CD4-positive, alpha-beta T cell (primary cell): Measurements from ENCODE around the gene DUS1L. TPM values are rescaled to one million over a fixed set of nuclear protein-coding genes. Genes with fewer than 3 reads are reported as not detected.

Experiments
- ATAC-seq: fragments of 200-7000 bp; cut with Tn5 transposase; one replicate; pipeline ENCODE4 v1.10.0; 2022; ENCODE audit warnings: mild to moderate bottlenecking; ENCODE audit not compliant: poor library complexity
- CTCF ChIA-PET: fragments of 350-600 bp; sonication (Branson Sonifier 250); formaldehyde crosslinking; loops from one replicate; lab custom pipeline; 2021; ENCODE audit warnings: antibody characterized with exemption, inconsistent platforms; lab: Charles Lee
- POLR2A ChIA-PET: fragments of 350-600 bp; sonication (Branson Sonifier 250); formaldehyde crosslinking; loops from one replicate; lab custom pipeline; 2021; ENCODE audit warnings: antibody characterized with exemption, inconsistent platforms; lab: Charles Lee
- DNase-seq, 14 experiments: peaks; one replicate each; pipeline ENCODE4 v3.0.0-alpha.2; 2013 to 2020; ENCODE audit warnings: mixed read lengths in 2 of 14
- H3K27ac ChIP-seq, 2 donors: one replicate each; pipeline versions ENCODE4 v1.5.1 to v1.7.0; 2013; ENCODE audit warnings: low read length in 2 of 2, low read depth in 1 of 2, mild to moderate bottlenecking in 1 of 2
- H3K27me3 ChIP-seq, 2 experiments: 1 replicate in 1 of 2; 2 replicates in 1 of 2; pipeline versions ENCODE4 v1.6.1 to v1.7.0; 2013; ENCODE audit warnings: low read length in 2 of 2, control low read depth in 1 of 2, mild to moderate bottlenecking in 1 of 2, moderate library complexity in 1 of 2; ENCODE audit not compliant: insufficient read depth in 2 of 2, control insufficient read depth in 1 of 2
- H3K36me3 ChIP-seq: one replicate; pipeline ENCODE4 v1.6.1; 2013; ENCODE audit warnings: low read length, control low read depth; ENCODE audit not compliant: insufficient read depth
- H3K4me1 ChIP-seq: one replicate; pipeline ENCODE4 v1.6.1; 2013; ENCODE audit warnings: low read length, control low read depth; ENCODE audit not compliant: insufficient read depth
- H3K4me3 ChIP-seq: one replicate; pipeline ENCODE4 v1.5.1; 2013; ENCODE audit warnings: mild to moderate bottlenecking, low read length, moderate library complexity
- H3K9me3 ChIP-seq, 2 experiments: 1 replicate in 1 of 2; 2 replicates in 1 of 2; pipeline versions ENCODE4 v1.6.1 to v1.7.0; 2013; ENCODE audit warnings: low read length in 2 of 2, mild to moderate bottlenecking in 2 of 2, control low read depth in 1 of 2, moderate library complexity in 1 of 2; ENCODE audit not compliant: control insufficient read depth in 1 of 2, insufficient read depth in 1 of 2
- H3K27ac Mint-ChIP-seq: one replicate; pipeline ENCODE4 v1.8.0; 2020; ENCODE audit warnings: mixed read lengths
- H3K27me3 Mint-ChIP-seq: one replicate; pipeline ENCODE4 v1.8.0; 2021; ENCODE audit warnings: mixed read lengths
- H3K36me3 Mint-ChIP-seq: one replicate; pipeline ENCODE4 v1.8.0; 2021; ENCODE audit warnings: low read depth, mixed read lengths
- H3K4me1 Mint-ChIP-seq: one replicate; pipeline ENCODE4 v1.8.0; 2021; ENCODE audit warnings: low read depth, mixed read lengths
- H3K4me3 Mint-ChIP-seq: one replicate; pipeline ENCODE4 v1.8.0; 2020; ENCODE audit warnings: mild to moderate bottlenecking, mixed read lengths
- H3K9me3 Mint-ChIP-seq: one replicate; pipeline ENCODE4 v1.8.0; 2020; ENCODE audit warnings: mixed read lengths
- intact Hi-C, 2 experiments: fragments of 100-400 bp; cut with DNase I in 1 of 2; cut with micrococcal nuclease in 1 of 2; formaldehyde crosslinking; loops; one replicate each; pipeline versions ENCODE4 v1.15.1 to v1.9.0; 2023 to 2025; cut with DNase I, micrococcal nuclease
- total RNA-seq, 174 experiments: library from RNA in 2 of 174; stranded (reverse) in 2 of 174; gene quantifications; one replicate each; pipeline ENCODE4 v1.2.3 and lab custom pipeline; 2021 to 2026
- TF ChIP-seq, protein P1 (sequence below): fragments of 200-600 bp; IDR thresholded peaks from one replicate; pipeline ENCODE4 v1.8.0; 2022; ENCODE audit warnings: antibody characterized with exemption, mild to moderate bottlenecking

Gene DUS1L
- total RNA-seq, 2 experiments from 2014 or later: 160 to 163 TPM

DNA sequence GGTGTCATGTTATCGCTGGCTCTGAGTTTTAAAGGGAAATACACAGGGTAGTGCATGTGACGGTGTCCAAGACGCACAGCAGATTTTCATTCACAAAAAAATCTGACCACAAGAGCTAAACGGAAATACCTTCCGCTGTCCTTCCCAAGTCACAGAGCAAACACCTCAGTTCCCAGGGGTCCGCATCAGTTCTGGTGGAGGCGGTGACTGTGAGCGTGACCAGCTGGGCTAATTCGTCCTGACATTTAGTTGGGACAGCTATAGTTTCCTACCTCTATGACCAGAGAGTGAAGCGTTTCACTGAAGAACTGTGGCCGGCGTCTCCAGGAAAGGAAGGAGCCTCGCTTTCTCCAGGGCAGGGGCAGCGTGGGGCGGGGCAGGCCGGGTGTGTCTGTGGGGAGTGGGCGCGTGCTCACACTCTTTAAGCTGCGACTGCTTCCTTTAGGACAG, 42.9 kb upstream of the DUS1L start:
- TF ChIP-seq, protein P1, sequence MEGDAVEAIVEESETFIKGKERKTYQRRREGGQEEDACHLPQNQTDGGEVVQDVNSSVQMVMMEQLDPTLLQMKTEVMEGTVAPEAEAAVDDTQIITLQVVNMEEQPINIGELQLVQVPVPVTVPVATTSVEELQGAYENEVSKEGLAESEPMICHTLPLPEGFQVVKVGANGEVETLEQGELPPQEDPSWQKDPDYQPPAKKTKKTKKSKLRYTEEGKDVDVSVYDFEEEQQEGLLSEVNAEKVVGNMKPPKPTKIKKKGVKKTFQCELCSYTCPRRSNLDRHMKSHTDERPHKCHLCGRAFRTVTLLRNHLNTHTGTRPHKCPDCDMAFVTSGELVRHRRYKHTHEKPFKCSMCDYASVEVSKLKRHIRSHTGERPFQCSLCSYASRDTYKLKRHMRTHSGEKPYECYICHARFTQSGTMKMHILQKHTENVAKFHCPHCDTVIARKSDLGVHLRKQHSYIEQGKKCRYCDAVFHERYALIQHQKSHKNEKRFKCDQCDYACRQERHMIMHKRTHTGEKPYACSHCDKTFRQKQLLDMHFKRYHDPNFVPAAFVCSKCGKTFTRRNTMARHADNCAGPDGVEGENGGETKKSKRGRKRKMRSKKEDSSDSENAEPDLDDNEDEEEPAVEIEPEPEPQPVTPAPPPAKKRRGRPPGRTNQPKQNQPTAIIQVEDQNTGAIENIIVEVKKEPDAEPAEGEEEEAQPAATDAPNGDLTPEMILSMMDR: no peak
- peaks cover 22% of the 10 kb centered on the region for H3K4me1 Mint-ChIP-seq
- H3K36me3 Mint-ChIP-seq: peaks cover 14% of the 10 kb centered on the region
- intact Hi-C loops: loop anchor here in 1 of 2 experiments (5.0 kb wide), 1 partner anchor 44 kb away; no protein-coding TSS in a partner anchor
- DNase-seq (no peak), ATAC-seq (no peak)
- Histone ChIP-seq H3K36me3 (peaks cover 4% of the 10 kb centered on the region), H3K27ac (no peak overlapping the region), H3K4me1 (peaks cover 43% of the 10 kb centered on the region), H3K9me3 (no peaks in the 10 kb centered on the region), H3K27me3 (no peaks in the 10 kb centered on the region), H3K4me3 (no peak overlapping the region)
- H3K27ac Mint-ChIP-seq: peak overlapping the region; percentile 77
- H3K9me3 Mint-ChIP-seq: no peaks in the 10 kb centered on the region
- POLR2A ChIA-PET: interaction anchor here (0.8 to 1.6 kb wide), 3 partner anchors 10 to 71 kb away, joined by 3 to 7 read pairs (median 4); partner anchors contain the start of genes DCXR and FASN
- no peaks in the 10 kb centered on the region for H3K27me3 Mint-ChIP-seq
- H3K4me3 Mint-ChIP-seq: peak overlapping the region; percentile 54
- CTCF ChIA-PET: interaction anchor here (1.2 to 3.5 kb wide), 2 partner anchors 18 to 78 kb away, joined by 3 to 12 read pairs; no protein-coding TSS in a partner anchor

DNA sequence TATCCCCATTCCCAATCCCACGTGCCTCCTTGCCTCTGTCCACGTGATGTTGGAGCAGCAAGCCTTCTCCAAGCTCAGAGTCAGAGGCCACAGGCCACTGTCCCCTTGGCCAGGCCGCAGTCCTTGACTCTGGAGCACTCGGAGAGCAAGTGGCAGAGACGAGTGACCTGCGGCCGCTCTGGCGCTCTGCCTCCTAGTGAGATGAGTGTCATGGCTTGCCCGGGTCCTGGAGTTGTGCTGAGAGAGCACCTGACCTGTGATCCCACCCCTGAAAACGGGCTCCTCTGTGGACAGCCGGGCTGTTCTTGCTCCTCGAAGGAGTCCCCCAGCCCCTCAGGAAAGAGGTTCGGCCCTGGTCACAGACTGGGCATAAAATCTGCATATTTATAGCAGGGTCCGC, 42.4 kb upstream of the DUS1L start:
- Mint-ChIP-seq H3K4me3 (no peak overlapping the region), H3K36me3 (peaks cover 12% of the 10 kb centered on the region), H3K4me1 (peaks cover 22% of the 10 kb centered on the region), H3K9me3 (no peaks in the 10 kb centered on the region), H3K27me3 (no peaks in the 10 kb centered on the region), H3K27ac (peak overlapping the region; percentile 77)
- no peak overlapping the region for H3K4me3 ChIP-seq
- H3K36me3 ChIP-seq: peaks cover 2% of the 10 kb centered on the region
- POLR2A ChIA-PET: interaction anchor here (0.8 to 1.6 kb wide), 2 partner anchors 10 to 71 kb away, joined by 4 to 7 read pairs; partner anchors contain the start of genes DCXR and FASN
- TF ChIP-seq, protein P1: no peak
- DNase-seq (no peak), ATAC-seq (no peak)
- intact Hi-C loops: loop anchor here in 1 of 2 experiments (5.0 kb wide), 1 partner anchor 44 kb away; no protein-coding TSS in a partner anchor
- no peak overlapping the region for H3K27ac ChIP-seq
- H3K27me3 ChIP-seq: no peaks in the 10 kb centered on the region
- CTCF ChIA-PET: interaction anchor here (0.5 to 3.5 kb wide), 3 partner anchors 19 to 143 kb away, joined by 3 to 12 read pairs (median 4); no protein-coding TSS in a partner anchor
- H3K4me1 ChIP-seq: peaks cover 43% of the 10 kb centered on the region
- H3K9me3 ChIP-seq: no peaks in the 10 kb centered on the region

GRCh38 chr17:82107341-82107860, 41.8 kb upstream of the DUS1L start:
- H3K27ac Mint-ChIP-seq: peak overlapping the region; percentile 49
- no peak for ATAC-seq
- intact Hi-C loops: loop anchor here in 1 of 2 experiments (5.0 kb wide), 1 partner anchor 45 kb away; no protein-coding TSS in a partner anchor
- Histone ChIP-seq H3K9me3 (no peaks in the 10 kb centered on the region), H3K4me3 (no peak overlapping the region), H3K27me3 (no peaks in the 10 kb centered on the region), H3K27ac (peak overlapping the region; percentile 79 to 90), H3K36me3 (no peaks in the 10 kb centered on the region), H3K4me1 (peaks cover 43% of the 10 kb centered on the region)
- ChIA-PET POLR2A (interaction anchor here (0.8 to 2.4 kb wide), 5 partner anchors 9 to 77 kb away, joined by 4 to 27 read pairs (median 8); partner anchors contain the start of genes DCXR, FASN and RAC3), CTCF (interaction anchor here (0.5 to 3.5 kb wide), 6 partner anchors 9 to 142 kb away, joined by 3 to 12 read pairs (median 5); partner anchors contain the start of gene FASN)
- H3K4me1 Mint-ChIP-seq: peaks cover 22% of the 10 kb centered on the region
- no peaks in the 10 kb centered on the region for H3K27me3 Mint-ChIP-seq
- DNase-seq: peak in 3 of 14 experiments; percentile 12 to 43 (median 34)
- TF ChIP-seq, protein P1: no peak
- H3K4me3 Mint-ChIP-seq: no peak overlapping the region
- H3K36me3 Mint-ChIP-seq: peaks cover 8% of the 10 kb centered on the region
- no peaks in the 10 kb centered on the region for H3K9me3 Mint-ChIP-seq
